ENCODE measurements around the gene NPHS2. TPM values are rescaled to one million over a fixed set of nuclear protein-coding genes. Genes with fewer than 3 reads are reported as not detected.

Gene NPHS2
- total RNA-seq, 1 donor from 2014 or later: not detected

DNA sequence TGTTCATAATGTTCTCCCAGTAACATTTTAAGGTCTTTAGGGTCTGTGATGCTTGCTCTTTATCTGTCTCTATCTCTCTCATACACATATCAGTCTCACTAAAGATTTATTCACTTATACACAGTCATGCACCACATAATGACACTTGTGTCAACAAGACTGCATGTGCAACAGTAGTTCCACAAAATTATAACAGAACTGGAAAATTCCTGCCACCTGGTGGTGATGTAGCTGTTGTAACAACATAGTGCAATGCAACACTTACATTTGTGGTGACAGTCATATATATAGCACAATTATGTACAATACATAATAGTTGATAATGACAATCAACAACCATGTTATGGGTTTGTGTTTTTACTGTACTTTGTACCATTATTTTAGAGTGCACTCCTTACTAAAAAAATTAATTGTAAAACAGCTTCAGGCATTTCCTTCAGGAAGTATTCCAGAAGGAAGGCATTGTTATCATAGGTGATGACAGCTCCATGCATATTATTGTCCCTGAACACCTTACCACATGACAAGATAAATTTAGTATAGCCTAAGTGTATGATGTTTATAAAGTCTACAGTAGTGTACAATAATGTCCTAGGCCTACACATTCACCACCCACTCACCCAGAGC lies 24.0 kb upstream of the NPHS2 start:
- DNase-seq (ENCODE audit: low spot score): peak; percentile 55
- no peak for TF ChIP-seq EZH2 (IDR thresholded peaks at IDR 0.05)
- TF ChIP-seq, protein P1, sequence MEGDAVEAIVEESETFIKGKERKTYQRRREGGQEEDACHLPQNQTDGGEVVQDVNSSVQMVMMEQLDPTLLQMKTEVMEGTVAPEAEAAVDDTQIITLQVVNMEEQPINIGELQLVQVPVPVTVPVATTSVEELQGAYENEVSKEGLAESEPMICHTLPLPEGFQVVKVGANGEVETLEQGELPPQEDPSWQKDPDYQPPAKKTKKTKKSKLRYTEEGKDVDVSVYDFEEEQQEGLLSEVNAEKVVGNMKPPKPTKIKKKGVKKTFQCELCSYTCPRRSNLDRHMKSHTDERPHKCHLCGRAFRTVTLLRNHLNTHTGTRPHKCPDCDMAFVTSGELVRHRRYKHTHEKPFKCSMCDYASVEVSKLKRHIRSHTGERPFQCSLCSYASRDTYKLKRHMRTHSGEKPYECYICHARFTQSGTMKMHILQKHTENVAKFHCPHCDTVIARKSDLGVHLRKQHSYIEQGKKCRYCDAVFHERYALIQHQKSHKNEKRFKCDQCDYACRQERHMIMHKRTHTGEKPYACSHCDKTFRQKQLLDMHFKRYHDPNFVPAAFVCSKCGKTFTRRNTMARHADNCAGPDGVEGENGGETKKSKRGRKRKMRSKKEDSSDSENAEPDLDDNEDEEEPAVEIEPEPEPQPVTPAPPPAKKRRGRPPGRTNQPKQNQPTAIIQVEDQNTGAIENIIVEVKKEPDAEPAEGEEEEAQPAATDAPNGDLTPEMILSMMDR (IDR thresholded peaks at IDR 0.05): peak; percentile 65
- no peak for TF ChIP-seq EZH2phosphoT487 (IDR thresholded peaks at IDR 0.05)
- Mint-ChIP-seq H3K9me3 (peaks cover 8% of the 10 kb centered on the region), H3K4me1 (no peaks in the 10 kb centered on the region), H3K4me3 (no peak overlapping the region), H3K36me3 (no peaks in the 10 kb centered on the region), H3K27ac (no peak overlapping the region), H3K27me3 (ENCODE audit: insufficient read depth, low read depth) (peaks cover 4% of the 10 kb centered on the region)
- no peaks in the 10 kb centered on the region for H3K9me3 ChIP-seq (ENCODE audit: low read depth)
- no peaks in the 10 kb centered on the region for H3K4me1 ChIP-seq
- no peak overlapping the region for H3K4me3 ChIP-seq
- no peaks in the 10 kb centered on the region for H3K36me3 ChIP-seq
- no peak overlapping the region for H3K27ac ChIP-seq
- no peak overlapping the region for H3K4me2 ChIP-seq
- H3K79me2 ChIP-seq (ENCODE audit: low read depth): no peaks in the 10 kb centered on the region
- no peaks in the 10 kb centered on the region for H4K20me1 ChIP-seq (ENCODE audit: low read depth)
- no peak overlapping the region for H2AFZ ChIP-seq (replicated peaks)
- H3K27me3 ChIP-seq: no peaks in the 10 kb centered on the region
- no peak overlapping the region for H3K9ac ChIP-seq
- H3F3A ChIP-seq (ENCODE audit: low read depth): no peaks in the 10 kb centered on the region

DNA sequence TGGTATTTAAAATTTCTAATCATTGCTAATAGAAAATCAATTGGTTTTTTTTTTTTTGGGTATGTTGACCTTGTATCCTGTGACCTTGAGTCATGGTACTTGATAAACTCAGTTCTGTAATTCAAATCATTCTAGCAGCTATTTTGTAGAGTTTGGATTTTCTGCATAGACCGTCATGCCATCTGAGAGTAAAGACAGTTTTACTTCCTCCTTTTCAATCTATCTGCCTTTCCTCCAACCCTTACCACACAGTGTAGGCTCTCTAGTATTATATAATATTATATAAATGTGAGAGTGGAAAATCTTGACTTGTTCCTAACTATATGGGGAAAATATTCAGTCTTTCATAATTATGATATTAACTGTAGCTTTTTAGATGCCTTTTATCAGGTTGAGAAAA lies 22.9 kb upstream of the NPHS2 start:
- Mint-ChIP-seq H3K9me3 (peaks cover 8% of the 10 kb centered on the region), H3K27me3 (ENCODE audit: insufficient read depth, low read depth) (peaks cover 4% of the 10 kb centered on the region), H3K4me1 (no peaks in the 10 kb centered on the region), H3K27ac (no peak overlapping the region), H3K36me3 (no peaks in the 10 kb centered on the region), H3K4me3 (no peak overlapping the region)
- H3K36me3 ChIP-seq: no peaks in the 10 kb centered on the region
- no peak overlapping the region for H3K4me3 ChIP-seq
- DNase-seq (ENCODE audit: low spot score): no peak
- H3K9ac ChIP-seq: no peak overlapping the region
- H3K9me3 ChIP-seq (ENCODE audit: low read depth): no peaks in the 10 kb centered on the region
- no peaks in the 10 kb centered on the region for H3K4me1 ChIP-seq
- no peaks in the 10 kb centered on the region for H3K27me3 ChIP-seq
- H3F3A ChIP-seq (ENCODE audit: low read depth): no peaks in the 10 kb centered on the region
- H4K20me1 ChIP-seq (ENCODE audit: low read depth): no peaks in the 10 kb centered on the region
- TF ChIP-seq, protein P1 (IDR thresholded peaks at IDR 0.05): no peak
- TF ChIP-seq EZH2phosphoT487 (IDR thresholded peaks at IDR 0.05) (no peak), EZH2 (IDR thresholded peaks at IDR 0.05) (no peak)
- H2AFZ ChIP-seq (replicated peaks): no peak overlapping the region
- H3K27ac ChIP-seq: no peak overlapping the region
- no peaks in the 10 kb centered on the region for H3K79me2 ChIP-seq (ENCODE audit: low read depth)
- no peak overlapping the region for H3K4me2 ChIP-seq

DNA sequence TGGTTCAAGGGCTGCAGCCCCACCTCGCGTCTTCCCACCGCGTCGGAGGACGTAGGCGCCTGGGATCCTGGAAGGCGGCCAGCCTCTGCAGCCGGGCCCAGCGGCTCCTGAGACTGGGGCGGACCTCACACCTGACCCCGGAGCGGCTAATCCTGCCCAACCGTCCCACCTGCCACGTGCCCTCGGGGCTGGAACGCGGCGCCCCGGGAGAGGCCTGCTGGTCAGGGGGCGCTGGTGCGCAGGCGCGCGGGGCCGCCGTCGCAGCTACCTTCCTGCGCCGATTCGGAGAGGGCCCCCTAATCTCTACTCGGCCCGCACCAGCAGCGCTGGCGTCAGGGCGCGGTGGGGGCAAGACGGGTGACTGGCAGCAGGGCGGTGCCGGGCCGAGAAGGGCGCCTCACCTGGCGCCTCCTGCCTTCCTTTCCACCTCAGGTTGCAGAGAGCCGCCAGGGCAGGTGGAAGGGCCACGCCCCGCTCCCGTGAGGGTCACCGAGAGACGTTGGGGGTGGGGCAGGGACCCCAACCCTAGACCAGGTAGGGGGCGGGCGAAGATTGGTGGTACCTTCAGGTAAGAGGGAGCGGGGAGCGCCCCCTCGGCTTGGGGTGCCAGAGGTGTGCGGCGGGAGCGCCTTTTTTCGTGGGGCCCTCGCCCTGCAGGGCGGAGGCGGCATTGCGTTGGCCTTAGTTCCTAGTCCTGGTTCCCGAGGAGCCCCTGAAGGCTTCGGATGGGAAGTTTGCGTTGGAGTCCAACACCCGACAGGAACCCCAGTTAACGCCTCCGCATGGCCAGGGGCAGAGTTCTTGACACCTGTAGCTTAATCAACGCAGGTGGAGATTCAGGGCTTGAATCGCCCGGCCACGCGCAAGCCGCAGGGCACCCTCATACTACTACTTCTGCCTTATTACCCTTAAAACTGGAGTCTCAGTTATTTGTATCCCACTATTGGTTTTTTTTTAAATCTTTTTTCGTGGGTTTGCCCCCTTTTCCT lies 16.1 kb upstream of the NPHS2 start, which contains the start of gene TDRD5:
Gene TDRD5, plus strand, starts transcription at position 241 of the 989 bp plus-strand sequence. CDS start 784 bp downstream, outside the sequence.
- TF ChIP-seq, protein P1 (IDR thresholded peaks at IDR 0.05): no peak
- TF ChIP-seq EZH2phosphoT487 (IDR thresholded peaks at IDR 0.05) (no peak), EZH2 (IDR thresholded peaks at IDR 0.05) (no peak)
- no peaks in the 10 kb centered on the region for H4K20me1 ChIP-seq (ENCODE audit: low read depth)
- Mint-ChIP-seq H3K4me3 (no peak within 1 kb of the TSS), H3K4me1 (no peaks in the 10 kb centered on the region), H3K27me3 (ENCODE audit: insufficient read depth, low read depth) (no peaks in the 10 kb centered on the region), H3K27ac (no peak within 1 kb of the TSS), H3K9me3 (no peaks in the 10 kb centered on the region), H3K36me3 (no peaks in the 10 kb centered on the region)
- no peaks in the 10 kb centered on the region for H3K9me3 ChIP-seq (ENCODE audit: low read depth)
- no peaks in the 10 kb centered on the region for H3K4me1 ChIP-seq
- H3K4me2 ChIP-seq: no peak within 1 kb of the TSS
- H3K27ac ChIP-seq: no peak within 1 kb of the TSS
- H3K4me3 ChIP-seq: no peak within 1 kb of the TSS
- DNase-seq (ENCODE audit: low spot score): peak; percentile 10
- H2AFZ ChIP-seq (replicated peaks): no peak within 1 kb of the TSS
- H3K27me3 ChIP-seq: peaks cover 20% of the 10 kb centered on the region
- H3K9ac ChIP-seq: no peak within 1 kb of the TSS
- no peaks in the 10 kb centered on the region for H3K79me2 ChIP-seq (ENCODE audit: low read depth)
- H3F3A ChIP-seq (ENCODE audit: low read depth): no peaks in the 10 kb centered on the region
- no peaks in the 10 kb centered on the region for H3K36me3 ChIP-seq

Measured in neural progenitor cell (in vitro differentiated cells).